GM23338 (cell line): ENCODE data around the gene CCDC30. TPM values are rescaled to one million over a fixed set of nuclear protein-coding genes. Genes with fewer than 3 reads are reported as not detected.

Source experiments
- ATAC-seq: fragments of 200-7000 bp; cut with Tn5 transposase; 3 replicates; pipeline ENCODE4 v1.9.1; 2020
- DNase-seq: peaks from one replicate; pipeline ENCODE4 v3.0.0-alpha.2; 2015; ENCODE audit warnings: low spot score
- H2AFZ ChIP-seq: fragments of 200-600 bp; sonication (generic); 2 replicates; pipeline ENCODE4 v1.8.0; 2016; ENCODE audit warnings: antibody characterized with exemption, mild to moderate bottlenecking, moderate library complexity
- H3F3A ChIP-seq: fragments of 200-600 bp; sonication (generic); replicated peaks from 2 replicates; pipeline ENCODE4 v1.8.0; 2017; ENCODE audit warnings: antibody characterized with exemption, mixed run types, low read depth
- H3K27ac ChIP-seq: fragments of 200-600 bp; sonication (generic); 2 replicates; pipeline ENCODE4 v1.6.1; 2016; ENCODE audit warnings: low read depth
- H3K27me3 ChIP-seq: fragments of 200-600 bp; sonication (generic); 2 replicates; pipeline ENCODE4 v1.8.0; 2016; ENCODE audit warnings: mild to moderate bottlenecking, mixed run types, moderate library complexity; ENCODE audit not compliant: insufficient read depth
- H3K36me3 ChIP-seq: fragments of 200-600 bp; sonication (generic); 2 replicates; pipeline ENCODE4 v1.8.0; 2016; ENCODE audit warnings: mild to moderate bottlenecking; ENCODE audit not compliant: insufficient read depth
- H3K4me1 ChIP-seq: fragments of 200-600 bp; sonication (generic); 2 replicates; pipeline ENCODE4 v1.8.0; 2016; ENCODE audit warnings: mild to moderate bottlenecking, moderate library complexity; ENCODE audit not compliant: insufficient read depth
- H3K4me2 ChIP-seq: fragments of 200-600 bp; sonication (generic); 2 replicates; pipeline ENCODE4 v1.7.1; 2017; ENCODE audit warnings: mixed run types
- H3K4me3 ChIP-seq: fragments of 200-600 bp; sonication (generic); 2 replicates; pipeline ENCODE4 v1.6.1; 2016; ENCODE audit warnings: mixed run types
- H3K79me2 ChIP-seq: fragments of 200-600 bp; sonication (generic); replicated peaks from 2 replicates; pipeline ENCODE4 v1.8.0; 2017; ENCODE audit warnings: mild to moderate bottlenecking; ENCODE audit not compliant: insufficient read depth
- H3K9me2 ChIP-seq: fragments of 200-600 bp; sonication (generic); 2 replicates; pipeline ENCODE4 v1.8.0; 2017; ENCODE audit not compliant: insufficient read depth
- H4K20me1 ChIP-seq: fragments of 200-600 bp; sonication (generic); replicated peaks from 2 replicates; pipeline ENCODE4 v1.8.0; 2017; ENCODE audit warnings: mild to moderate bottlenecking; ENCODE audit not compliant: insufficient read depth
- H3K27ac Mint-ChIP-seq: 2 replicates; pipeline ENCODE4 v1.8.0; 2020; ENCODE audit warnings: inconsistent platforms, mild to moderate bottlenecking, moderate library complexity, mixed read lengths
- H3K27me3 Mint-ChIP-seq: 3 replicates; pipeline ENCODE4 v1.8.0; 2022; ENCODE audit warnings: low read depth, mild to moderate bottlenecking, moderate library complexity, mixed read lengths, inconsistent platforms; ENCODE audit not compliant: insufficient read depth, poor library complexity
- H3K36me3 Mint-ChIP-seq: 3 replicates; pipeline ENCODE4 v1.8.0; 2021; ENCODE audit warnings: low read depth, mild to moderate bottlenecking, inconsistent platforms, moderate library complexity, mixed read lengths
- H3K4me1 Mint-ChIP-seq: 3 replicates; pipeline ENCODE4 v1.8.0; 2020; ENCODE audit warnings: mild to moderate bottlenecking, inconsistent platforms, mixed read lengths
- H3K4me3 Mint-ChIP-seq: 3 replicates; pipeline ENCODE4 v1.8.0; 2021; ENCODE audit warnings: moderate library complexity, mild to moderate bottlenecking, inconsistent platforms, mixed read lengths
- H3K9me3 Mint-ChIP-seq: 3 replicates; pipeline ENCODE4 v1.8.0; 2020; ENCODE audit warnings: moderate library complexity, mild to moderate bottlenecking, inconsistent platforms, mixed read lengths
- JUNB ChIP-seq: IDR thresholded peaks from one replicate; pipeline ENCODE4 v1.6.1; 2016; ENCODE audit warnings: antibody characterized with exemption; ENCODE audit not compliant: unreplicated experiment
- NANOG ChIP-seq: IDR thresholded peaks from 2 replicates; pipeline ENCODE4 v1.6.1; 2016; ENCODE audit warnings: antibody characterized with exemption, borderline replicate concordance
- POLR2AphosphoS5 ChIP-seq: IDR thresholded peaks from 2 replicates; pipeline ENCODE4 v1.6.1; 2016; ENCODE audit warnings: antibody characterized with exemption, low read depth
- STAT1 ChIP-seq: IDR thresholded peaks from one replicate; pipeline ENCODE4 v1.6.1; 2016; ENCODE audit warnings: antibody characterized with exemption; ENCODE audit not compliant: unreplicated experiment
- ZNF331 ChIP-seq: fragments of 250-450 bp; sonication (Bioruptor Pico); IDR thresholded peaks from 2 replicates; pipeline ENCODE4 v1.5.0; 2020; ENCODE audit warnings: low read depth, mild to moderate bottlenecking, moderate library complexity
- polyA plus RNA-seq: library from polyadenylated mRNA; unstranded; fragments of >200 nt; fragmentation: Nextera tagmentation; extraction: Ambion mirVana; gene quantifications from 2 replicates; pipeline ENCODE4 v1.2.1, GENCODE V29; 2016
- small RNA-seq: library from RNA; depleted of rRNA; stranded (forward); fragments of <200 nt; gene quantifications from one replicate; pipeline ENCODE3, GENCODE V24; 2014; ENCODE audit warnings: low replicate concordance
- total RNA-seq: library from RNA; depleted of rRNA; stranded (reverse); fragments of >200 nt; shearing (Covaris generic); gene quantifications from 2 replicates; pipeline ENCODE4 v1.2.3, GENCODE V29; 2014; rRNA removed

Gene CCDC30
- total and polyA plus RNA-seq, 2 experiments from 2014 or later = 0.56 to 1.8 TPM

GRCh38 chr1:42700006-42700405, 236.9 kb downstream of the CCDC30 start:
- TF ChIP-seq JUNB = no peak
- no peak for TF ChIP-seq NANOG
- TF ChIP-seq STAT1 = no peak
- TF ChIP-seq ZNF331 = no peak
- Histone ChIP-seq H4K20me1 (peaks cover 68% of the 10 kb centered on the region), H3K27ac (peak overlapping the region; percentile 67; the same call in 1 of the 2 replicates), H3K36me3 (peaks cover 87% of the 10 kb centered on the region), H3K4me3 (no peak overlapping the region), H2AFZ (no peak overlapping the region), H3K27me3 (no peaks in the 10 kb centered on the region), H3K4me1 (no peaks in the 10 kb centered on the region), H3K79me2 (peaks cover 100% of the 10 kb centered on the region), H3K4me2 (no peak overlapping the region), H3F3A (peaks cover 23% of the 10 kb centered on the region), H3K9me2 (no peaks in the 10 kb centered on the region)
- Mint-ChIP-seq H3K9me3 (no peaks in the 10 kb centered on the region), H3K4me3 (no peak overlapping the region), H3K36me3 (peaks cover 100% of the 10 kb centered on the region), H3K4me1 (no peaks in the 10 kb centered on the region), H3K27me3 (peaks cover 6% of the 10 kb centered on the region), H3K27ac (no peak overlapping the region)
- ATAC-seq (no peak), DNase-seq (no peak)

GRCh38 chr1:42703888-42704464, 240.9 kb downstream of the CCDC30 start:
- H3K4me3 Mint-ChIP-seq = no peak overlapping the region
- Histone ChIP-seq H3K79me2 (peaks cover 94% of the 10 kb centered on the region), H3K27ac (peak overlapping the region; percentile 56), H3F3A (peaks cover 21% of the 10 kb centered on the region), H3K27me3 (no peaks in the 10 kb centered on the region), H4K20me1 (peaks cover 56% of the 10 kb centered on the region), H3K9me2 (no peaks in the 10 kb centered on the region), H3K4me1 (no peaks in the 10 kb centered on the region), H2AFZ (no peak overlapping the region), H3K4me2 (no peak overlapping the region), H3K36me3 (peaks cover 59% of the 10 kb centered on the region), H3K4me3 (no peak overlapping the region)
- no peak for DNase-seq
- no peaks in the 10 kb centered on the region for H3K4me1 Mint-ChIP-seq
- ATAC-seq = no peak; the same call in 2 of the 3 replicates
- peaks cover 93% of the 10 kb centered on the region for H3K36me3 Mint-ChIP-seq
- H3K27ac Mint-ChIP-seq = no peak overlapping the region
- TF ChIP-seq POLR2AphosphoS5 (0 out of 2 replicates have a peak, but pooled peaks have one; percentile 22), NANOG (no peak)
- H3K9me3 Mint-ChIP-seq = peaks cover 3% of the 10 kb centered on the region; the same call in 1 of the 3 replicates
- peaks cover 7% of the 10 kb centered on the region for H3K27me3 Mint-ChIP-seq

Small RNA genes within 50 kb of the gene (small RNA-seq; reads per million reads assigned to genes)
- gene RNU6-536P (not detected), gene TMSB4XP1 (not detected)

Other genes with a start within 250 kb of the CCDC30 start
- gene FOXJ3, start 128.1 kb upstream of the CCDC30 start, total RNA-seq = 53.3 and 66.3 TPM in 2 replicates
- 31.9 and 36.6 TPM in 2 replicates for gene FOXJ3, start 128.1 kb upstream of the CCDC30 start, polyA plus RNA-seq
- 5.5 and 6.6 TPM in 2 replicates for gene RIMKLA, start 82.5 kb upstream of the CCDC30 start, total RNA-seq
- 2.4 and 4.1 TPM in 2 replicates for gene RIMKLA, start 82.5 kb upstream of the CCDC30 start, polyA plus RNA-seq
- 0.58 and 0.63 TPM in 2 replicates for gene ZMYND12, start 7.3 kb upstream of the CCDC30 start, total RNA-seq
- gene ZMYND12, start 7.3 kb upstream of the CCDC30 start, polyA plus RNA-seq = 0.16 and 0.90 TPM in 2 replicates
- 35.6 and 38.0 TPM in 2 replicates for gene PPCS, start 6.7 kb upstream of the CCDC30 start, total RNA-seq
- 47.6 and 49.1 TPM in 2 replicates for gene PPCS, start 6.7 kb upstream of the CCDC30 start, polyA plus RNA-seq
- gene PPIH, start 195.1 kb downstream of the CCDC30 start, total RNA-seq = 66.5 and 71.2 TPM in 2 replicates
- gene PPIH, start 195.1 kb downstream of the CCDC30 start, polyA plus RNA-seq = 122 and 132 TPM in 2 replicates
- gene YBX1, start 219.1 kb downstream of the CCDC30 start, total RNA-seq = 1,206 and 1,282 TPM in 2 replicates
- gene YBX1, start 219.1 kb downstream of the CCDC30 start, polyA plus RNA-seq = 1,441 and 1,488 TPM in 2 replicates